Measurements from ENCODE around the gene TNFRSF25.
"Not testable (repeated sequence)": the region's sequence is repeated elsewhere in the genome, so short reads cannot be mapped to it uniquely, and the experiment has no call there.

Gene TNFRSF25

DNA sequence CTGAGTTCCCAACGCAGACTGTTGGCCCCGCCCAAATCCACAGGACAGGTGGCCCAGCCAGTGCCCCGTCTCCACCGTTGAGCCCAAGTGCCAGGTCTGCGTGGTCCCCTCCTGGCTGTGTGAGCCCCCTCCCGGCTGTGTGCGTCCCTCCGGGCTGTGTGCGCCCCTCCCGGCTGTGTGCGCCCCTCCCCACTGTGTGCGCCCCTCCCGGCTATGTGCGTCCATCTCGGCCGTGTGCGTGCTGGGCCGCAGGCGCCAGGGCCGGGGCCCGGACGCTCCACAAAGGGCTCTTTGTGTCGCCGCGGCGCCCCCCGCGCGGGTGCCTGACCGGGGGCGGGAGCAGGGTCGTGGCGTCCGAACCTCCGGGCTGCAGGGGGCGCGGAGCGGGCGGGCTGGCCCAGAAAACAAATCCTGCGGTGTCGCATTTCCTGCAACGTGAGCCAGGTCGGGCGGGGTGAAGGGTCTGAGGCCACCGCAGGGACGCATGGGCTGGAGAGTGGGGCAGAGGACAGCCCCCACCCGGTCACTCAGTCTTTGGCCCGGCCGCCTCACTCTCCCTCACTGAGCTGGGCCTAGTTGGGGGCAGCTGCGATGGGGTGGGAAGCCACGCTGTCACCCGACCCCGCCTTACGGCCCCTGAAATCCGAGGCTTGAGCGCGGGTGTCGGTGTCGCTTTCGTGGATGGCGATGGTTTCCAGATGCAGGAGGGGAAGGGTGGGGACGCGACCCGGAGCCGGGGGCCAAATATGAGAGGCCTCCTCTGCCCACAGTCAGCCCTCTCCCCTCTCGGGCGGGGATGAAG lies 18.8 kb downstream of the TNFRSF25 start:
- H2AFZ ChIP-seq (ENCODE audit: low read depth, low read length), result no peak overlapping the region
- no peak for TF ChIP-seq EZH2 (IDR thresholded peaks at IDR 0.05; ENCODE audit: borderline replicate concordance, low read depth, low read length, severe bottlenecking)
- TF ChIP-seq, protein P1, sequence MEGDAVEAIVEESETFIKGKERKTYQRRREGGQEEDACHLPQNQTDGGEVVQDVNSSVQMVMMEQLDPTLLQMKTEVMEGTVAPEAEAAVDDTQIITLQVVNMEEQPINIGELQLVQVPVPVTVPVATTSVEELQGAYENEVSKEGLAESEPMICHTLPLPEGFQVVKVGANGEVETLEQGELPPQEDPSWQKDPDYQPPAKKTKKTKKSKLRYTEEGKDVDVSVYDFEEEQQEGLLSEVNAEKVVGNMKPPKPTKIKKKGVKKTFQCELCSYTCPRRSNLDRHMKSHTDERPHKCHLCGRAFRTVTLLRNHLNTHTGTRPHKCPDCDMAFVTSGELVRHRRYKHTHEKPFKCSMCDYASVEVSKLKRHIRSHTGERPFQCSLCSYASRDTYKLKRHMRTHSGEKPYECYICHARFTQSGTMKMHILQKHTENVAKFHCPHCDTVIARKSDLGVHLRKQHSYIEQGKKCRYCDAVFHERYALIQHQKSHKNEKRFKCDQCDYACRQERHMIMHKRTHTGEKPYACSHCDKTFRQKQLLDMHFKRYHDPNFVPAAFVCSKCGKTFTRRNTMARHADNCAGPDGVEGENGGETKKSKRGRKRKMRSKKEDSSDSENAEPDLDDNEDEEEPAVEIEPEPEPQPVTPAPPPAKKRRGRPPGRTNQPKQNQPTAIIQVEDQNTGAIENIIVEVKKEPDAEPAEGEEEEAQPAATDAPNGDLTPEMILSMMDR (IDR thresholded peaks at IDR 0.05; ENCODE audit: borderline replicate concordance, extremely low read depth, low read length, poor library complexity, severe bottlenecking), result no peak
- ATAC-seq (ENCODE audit: insufficient read depth, low read depth) (no peak), DNase-seq (no peak)
- no peak overlapping the region for H3K9ac ChIP-seq (ENCODE audit: low read depth, low read length)
- no peak overlapping the region for H3K4me3 ChIP-seq (ENCODE audit: low read depth in 1 of 2, low read length in 2 of 2)
- no peaks in the 10 kb centered on the region for H3K9me3 ChIP-seq (ENCODE audit: insufficient read depth, low read length, severe bottlenecking)
- no peak overlapping the region for H3K27ac ChIP-seq (ENCODE audit: low read length)
- no peaks in the 10 kb centered on the region for H3K79me2 ChIP-seq (ENCODE audit: insufficient read depth, low read length)
- peaks cover 7% of the 10 kb centered on the region for H3K27me3 ChIP-seq (ENCODE audit: insufficient read depth, low read length, poor library complexity)
- no peaks in the 10 kb centered on the region for H3K36me3 ChIP-seq (ENCODE audit: insufficient read depth, low read length)
- H3K4me2 ChIP-seq (ENCODE audit: insufficient read depth, low read length), result no peak overlapping the region
- H4K20me1 ChIP-seq (ENCODE audit: insufficient read depth, low read length), result no peaks in the 10 kb centered on the region
- no peaks in the 10 kb centered on the region for H3K4me1 ChIP-seq (ENCODE audit: insufficient read depth, low read length)

DNA sequence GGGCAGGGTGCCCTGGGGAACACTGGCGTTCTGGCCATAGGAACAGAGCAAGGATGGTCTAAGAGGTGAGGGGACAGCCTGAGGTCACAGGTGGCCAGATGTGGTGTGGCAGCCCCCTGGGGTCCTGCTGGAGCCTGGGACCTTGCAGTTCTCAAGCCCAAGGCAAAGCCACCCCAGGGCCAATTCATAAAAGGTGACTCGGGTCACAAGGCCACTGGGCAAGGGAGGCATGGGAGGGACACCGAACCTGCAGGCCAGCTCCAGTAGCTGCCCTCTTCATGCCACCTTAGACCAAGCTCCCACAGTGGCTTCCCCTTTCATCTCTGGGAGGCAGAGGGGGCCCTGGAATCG lies 19.3 kb downstream of the TNFRSF25 start:
- H3K9ac ChIP-seq (ENCODE audit: low read depth, low read length), result no peak overlapping the region
- H3K4me3 ChIP-seq (ENCODE audit: low read depth in 1 of 2, low read length in 2 of 2), result no peak overlapping the region
- H2AFZ ChIP-seq (ENCODE audit: low read depth, low read length), result no peak overlapping the region
- no peaks in the 10 kb centered on the region for H3K36me3 ChIP-seq (ENCODE audit: insufficient read depth, low read length)
- DNase-seq (no peak), ATAC-seq (ENCODE audit: insufficient read depth, low read depth) (no peak)
- peaks cover 7% of the 10 kb centered on the region for H3K27me3 ChIP-seq (ENCODE audit: insufficient read depth, low read length, poor library complexity)
- H3K27ac ChIP-seq (ENCODE audit: low read length), result no peak overlapping the region
- H3K4me1 ChIP-seq (ENCODE audit: insufficient read depth, low read length), result no peaks in the 10 kb centered on the region
- H4K20me1 ChIP-seq (ENCODE audit: insufficient read depth, low read length), result no peaks in the 10 kb centered on the region
- H3K9me3 ChIP-seq (ENCODE audit: insufficient read depth, low read length, severe bottlenecking), result no peaks in the 10 kb centered on the region
- H3K79me2 ChIP-seq (ENCODE audit: insufficient read depth, low read length), result no peaks in the 10 kb centered on the region
- no peak for TF ChIP-seq EZH2 (IDR thresholded peaks at IDR 0.05; ENCODE audit: borderline replicate concordance, low read depth, low read length, severe bottlenecking)
- TF ChIP-seq, protein P1 (IDR thresholded peaks at IDR 0.05; ENCODE audit: borderline replicate concordance, extremely low read depth, low read length, poor library complexity, severe bottlenecking), result no peak
- H3K4me2 ChIP-seq (ENCODE audit: insufficient read depth, low read length), result no peak overlapping the region

DNA sequence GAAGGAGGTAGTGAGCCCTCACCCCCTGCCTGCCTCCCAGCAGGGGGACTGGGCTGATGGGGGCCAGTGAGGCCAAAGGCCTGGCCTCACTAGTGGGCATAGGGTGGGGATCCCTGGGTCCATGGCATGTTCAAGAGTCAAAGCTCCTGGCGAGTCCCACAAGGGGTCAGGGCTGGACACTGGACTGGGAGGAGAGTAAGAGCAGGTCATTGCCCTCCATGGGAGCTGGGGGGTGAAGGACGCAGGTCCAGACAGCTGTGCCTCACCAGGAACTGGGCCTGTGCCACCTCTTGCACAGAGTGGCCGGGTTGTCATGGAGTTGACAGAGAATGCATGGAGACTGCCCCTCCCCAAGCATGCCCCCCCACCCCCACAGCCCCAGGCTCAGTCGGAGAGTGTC lies 20.0 kb downstream of the TNFRSF25 start:
- DNase-seq; H4K20me1 ChIP-seq (ENCODE audit: insufficient read depth, low read length); H3K9me3 ChIP-seq (ENCODE audit: insufficient read depth, low read length, severe bottlenecking); H3K9ac ChIP-seq (ENCODE audit: low read depth, low read length); H3K36me3 ChIP-seq (ENCODE audit: insufficient read depth, low read length); H3K4me3 ChIP-seq (ENCODE audit: low read depth in 1 of 2, low read length in 2 of 2); ATAC-seq (ENCODE audit: insufficient read depth, low read depth); H2AFZ ChIP-seq (ENCODE audit: low read depth, low read length); H3K27ac ChIP-seq (ENCODE audit: low read length); H3K4me2 ChIP-seq (ENCODE audit: insufficient read depth, low read length); H3K27me3 ChIP-seq (ENCODE audit: insufficient read depth, low read length, poor library complexity); H3K4me1 ChIP-seq (ENCODE audit: insufficient read depth, low read length); H3K79me2 ChIP-seq (ENCODE audit: insufficient read depth, low read length): not testable (repeated sequence)

DNA sequence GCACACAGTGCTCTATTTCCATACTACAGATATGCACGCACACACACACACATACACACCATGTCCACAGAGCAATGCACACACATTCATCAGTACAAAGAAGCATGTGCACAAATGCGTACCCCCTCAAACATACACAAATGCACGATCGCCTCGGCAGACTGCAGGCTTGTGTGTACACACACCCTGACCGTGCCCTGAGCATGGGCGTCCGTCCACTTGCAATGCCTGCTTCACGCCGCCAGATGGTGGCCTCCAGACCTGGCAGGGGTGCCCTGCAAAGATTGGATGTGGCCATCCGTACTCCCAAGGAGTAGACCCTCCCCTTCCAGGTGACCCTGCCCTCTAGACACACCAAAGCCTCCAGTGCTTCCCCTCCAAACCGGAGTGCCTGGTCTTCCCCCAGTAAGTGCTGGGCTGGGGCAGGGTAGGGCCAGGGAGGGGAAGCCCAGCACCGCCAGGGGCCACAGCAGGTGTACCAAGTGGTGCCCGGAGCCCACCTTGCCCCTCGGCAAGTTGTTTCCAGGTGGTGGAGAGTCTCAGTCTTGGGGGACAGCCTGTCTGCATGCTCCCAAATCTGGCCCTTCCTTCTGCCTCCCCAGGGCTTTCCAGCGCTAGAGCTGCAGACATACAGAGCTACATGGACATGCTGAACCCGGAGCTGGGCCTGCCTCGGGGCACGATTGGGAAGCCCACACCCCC lies 20.8 kb downstream of the TNFRSF25 start:
- Histone ChIP-seq H2AFZ (ENCODE audit: low read depth, low read length) (no peak overlapping the region), H3K36me3 (ENCODE audit: insufficient read depth, low read length) (no peaks in the 10 kb centered on the region), H3K9ac (ENCODE audit: low read depth, low read length) (no peak overlapping the region), H3K4me1 (ENCODE audit: insufficient read depth, low read length) (no peaks in the 10 kb centered on the region), H3K27me3 (ENCODE audit: insufficient read depth, low read length, poor library complexity) (peaks cover 7% of the 10 kb centered on the region), H3K79me2 (ENCODE audit: insufficient read depth, low read length) (no peaks in the 10 kb centered on the region), H3K27ac (ENCODE audit: low read length) (no peak overlapping the region), H3K9me3 (ENCODE audit: insufficient read depth, low read length, severe bottlenecking) (no peaks in the 10 kb centered on the region), H3K4me3 (ENCODE audit: low read depth in 1 of 2, low read length in 2 of 2) (no peak overlapping the region), H3K4me2 (ENCODE audit: insufficient read depth, low read length) (no peak overlapping the region), H4K20me1 (ENCODE audit: insufficient read depth, low read length) (no peaks in the 10 kb centered on the region)
- TF ChIP-seq EZH2 (IDR thresholded peaks at IDR 0.05; ENCODE audit: borderline replicate concordance, low read depth, low read length, severe bottlenecking), result no peak
- TF ChIP-seq, protein P1 (IDR thresholded peaks at IDR 0.05; ENCODE audit: borderline replicate concordance, extremely low read depth, low read length, poor library complexity, severe bottlenecking), result peak; percentile 52
- DNase-seq, result peak; percentile 15
- ATAC-seq (ENCODE audit: insufficient read depth, low read depth), result no peak; the same call in 2 of the 3 replicates

Data from DND-41 (cell line).